Measurements from ENCODE around the gene STARD7. TPM values are rescaled to one million over a fixed set of nuclear protein-coding genes. Genes with fewer than 3 reads are reported as not detected.

STARD7 gene
- total and polyA plus RNA-seq, 7 donors, result 39.6 to 88.5 (median 69.5) TPM

DNA sequence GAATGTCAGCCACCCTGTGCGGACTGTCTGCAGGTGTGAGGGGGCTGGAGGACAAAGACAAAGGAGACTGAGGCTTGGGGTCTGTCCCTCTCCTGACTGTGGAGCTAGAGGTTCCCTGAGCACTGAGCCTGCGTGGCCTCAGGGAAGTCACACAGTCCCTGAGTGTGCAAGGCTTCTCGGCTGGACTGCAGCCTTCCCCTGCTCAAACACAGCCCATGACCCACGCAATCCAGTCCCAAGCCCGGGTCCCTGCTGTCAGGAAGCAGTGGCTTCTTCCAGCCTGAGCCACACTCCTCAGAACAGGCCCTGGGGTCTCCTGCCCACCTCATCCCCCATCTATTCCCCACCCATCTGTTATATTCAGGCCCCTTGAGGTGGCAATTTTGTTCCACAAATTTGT, 73.0 kb downstream of the STARD7 start:
- no peak overlapping the region for H3K27ac ChIP-seq
- no peak for DNase-seq
- WGBS, 2 donors, result 88 to 89% methylated on average over 5 of the region's 5 CpGs
- peaks cover 0 to 12% (median 0%) of the 10 kb centered on the region in 3 donors for H3K27me3 ChIP-seq
- H3K4me1 ChIP-seq, result no peaks in the 10 kb centered on the region
- TF ChIP-seq, protein P1, sequence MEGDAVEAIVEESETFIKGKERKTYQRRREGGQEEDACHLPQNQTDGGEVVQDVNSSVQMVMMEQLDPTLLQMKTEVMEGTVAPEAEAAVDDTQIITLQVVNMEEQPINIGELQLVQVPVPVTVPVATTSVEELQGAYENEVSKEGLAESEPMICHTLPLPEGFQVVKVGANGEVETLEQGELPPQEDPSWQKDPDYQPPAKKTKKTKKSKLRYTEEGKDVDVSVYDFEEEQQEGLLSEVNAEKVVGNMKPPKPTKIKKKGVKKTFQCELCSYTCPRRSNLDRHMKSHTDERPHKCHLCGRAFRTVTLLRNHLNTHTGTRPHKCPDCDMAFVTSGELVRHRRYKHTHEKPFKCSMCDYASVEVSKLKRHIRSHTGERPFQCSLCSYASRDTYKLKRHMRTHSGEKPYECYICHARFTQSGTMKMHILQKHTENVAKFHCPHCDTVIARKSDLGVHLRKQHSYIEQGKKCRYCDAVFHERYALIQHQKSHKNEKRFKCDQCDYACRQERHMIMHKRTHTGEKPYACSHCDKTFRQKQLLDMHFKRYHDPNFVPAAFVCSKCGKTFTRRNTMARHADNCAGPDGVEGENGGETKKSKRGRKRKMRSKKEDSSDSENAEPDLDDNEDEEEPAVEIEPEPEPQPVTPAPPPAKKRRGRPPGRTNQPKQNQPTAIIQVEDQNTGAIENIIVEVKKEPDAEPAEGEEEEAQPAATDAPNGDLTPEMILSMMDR (IDR thresholded peaks at IDR 0.05), result no peak
- TF ChIP-seq POLR2A (IDR thresholded peaks at IDR 0.05), result no peak
- no peak for TF ChIP-seq POLR2AphosphoS5 (IDR thresholded peaks at IDR 0.05)
- TF ChIP-seq EP300 (IDR thresholded peaks at IDR 0.05), result no peak
- H3K9me3 ChIP-seq, result no peaks in the 10 kb centered on the region
- intact Hi-C loops (cut with DNase I), result loop anchor here (10.0 kb wide), 1 partner anchor 369 kb away; the partner anchor contains the start of gene NEURL3
- H3K36me3 ChIP-seq, result no peaks in the 10 kb centered on the region
- no peak overlapping the region for H3K4me3 ChIP-seq

DNA sequence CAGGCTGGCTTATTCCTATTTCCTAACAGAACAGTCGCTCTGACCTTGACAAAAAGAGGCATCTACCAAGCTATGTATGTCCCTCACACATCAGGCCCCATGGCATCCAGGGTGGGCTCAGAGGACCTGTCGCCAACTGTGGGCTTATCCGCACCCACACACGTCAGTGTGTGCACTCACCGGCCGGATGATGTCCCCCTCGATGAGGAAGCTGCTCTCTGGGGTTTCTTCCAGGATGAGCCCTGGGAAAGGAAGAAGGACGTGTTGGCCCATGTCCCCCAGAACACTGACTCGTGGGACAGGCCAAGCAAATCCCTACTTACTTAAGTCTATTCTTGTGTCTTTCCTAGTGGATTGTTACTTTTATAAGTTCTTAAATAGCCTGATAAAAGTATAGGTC, 73.5 kb downstream of the STARD7 start:
- no peaks in the 10 kb centered on the region for H3K9me3 ChIP-seq
- WGBS, 2 donors, result 90 to 93% methylated on average over 9 of the region's 9 CpGs
- H3K27ac ChIP-seq, result no peak overlapping the region
- no peaks in the 10 kb centered on the region for H3K4me1 ChIP-seq
- no peak for TF ChIP-seq POLR2A (IDR thresholded peaks at IDR 0.05)
- no peak for TF ChIP-seq POLR2AphosphoS5 (IDR thresholded peaks at IDR 0.05)
- TF ChIP-seq, protein P1 (IDR thresholded peaks at IDR 0.05), result no peak
- no peak for TF ChIP-seq EP300 (IDR thresholded peaks at IDR 0.05)
- intact Hi-C loops (cut with DNase I), result loop anchor here (10.0 kb wide), 1 partner anchor 370 kb away; the partner anchor contains the start of gene NEURL3
- H3K36me3 ChIP-seq, result no peaks in the 10 kb centered on the region
- H3K27me3 ChIP-seq, result peaks cover 0 to 12% (median 0%) of the 10 kb centered on the region in 3 donors
- no peak overlapping the region for H3K4me3 ChIP-seq
- DNase-seq, result no peak

Other genes with a start within 250 kb of the STARD7 start
- gene ANKRD36C, start 217.0 kb downstream of the STARD7 start, total RNA-seq, result 10 to 100 TPM; 28.8 to 56.5 (median 33.6) TPM
- gene ANKRD36C, start 217.0 kb downstream of the STARD7 start, polyA plus RNA-seq, result 1 to 10 TPM in 1 of 3 donors, under 1 TPM in 1, not detected in 1; 0.92 to 7.4 TPM
- gene GPAT2, start 173.9 kb downstream of the STARD7 start, total RNA-seq, result 1 to 10 TPM in 3 of 4 donors, under 1 TPM in 1; 0.33 to 4.9 (median 3.1) TPM
- 1 to 10 TPM in 1 of 3 donors, under 1 TPM in 2; 0.23 to 5.1 (median 0.60) TPM for gene GPAT2, start 173.9 kb downstream of the STARD7 start, polyA plus RNA-seq
- gene ADRA2B, start 92.3 kb downstream of the STARD7 start, total RNA-seq, result 1 to 10 TPM in 2 of 4 donors, under 1 TPM in 2; 0.49 to 1.4 (median 0.83) TPM
- under 1 TPM in 2 of 3 donors, not detected in 1; under 0.01 to 0.54 TPM for gene ADRA2B, start 92.3 kb downstream of the STARD7 start, polyA plus RNA-seq
- gene ASTL, start 70.3 kb downstream of the STARD7 start, total RNA-seq, result not detected
- gene ASTL, start 70.3 kb downstream of the STARD7 start, polyA plus RNA-seq, result under 1 TPM in 1 of 3 donors, not detected in 2; 0.36 TPM
- 1 to 10 TPM in 3 of 4 donors, not detected in 1; 2.5 to 6.7 (median 3.0) TPM for gene DUSP2, start 63.4 kb downstream of the STARD7 start, total RNA-seq
- gene DUSP2, start 63.4 kb downstream of the STARD7 start, polyA plus RNA-seq, result 10 to 100 TPM in 1 of 3 donors, 1 to 10 TPM in 2; 1.2 to 17.4 (median 1.2) TPM
- 10 to 100 TPM; 24.6 to 30.5 (median 27.9) TPM for gene TMEM127, start 57.2 kb upstream of the STARD7 start, total RNA-seq
- 10 to 100 TPM; 10.8 to 40.1 (median 12.5) TPM for gene TMEM127, start 57.2 kb upstream of the STARD7 start, polyA plus RNA-seq
- 100 to 1,000 TPM in 2 of 4 donors, 10 to 100 TPM in 2; 77.4 to 110 (median 95.2) TPM for gene CIAO1, start 57.4 kb upstream of the STARD7 start, total RNA-seq
- gene CIAO1, start 57.4 kb upstream of the STARD7 start, polyA plus RNA-seq, result 10 to 100 TPM; 45.6 to 55.0 (median 51.1) TPM
- 10 to 100 TPM; 69.4 to 86.1 (median 79.2) TPM for gene SNRNP200, start 96.7 kb upstream of the STARD7 start, total RNA-seq
- 10 to 100 TPM; 26.8 to 86.5 (median 31.8) TPM for gene SNRNP200, start 96.7 kb upstream of the STARD7 start, polyA plus RNA-seq
- gene ITPRIPL1, start 116.5 kb upstream of the STARD7 start, total RNA-seq, result 1 to 10 TPM in 1 of 4 donors, under 1 TPM in 2, not detected in 1; 0.36 to 2.0 (median 0.83) TPM
- gene ITPRIPL1, start 116.5 kb upstream of the STARD7 start, polyA plus RNA-seq, result 1 to 10 TPM in 1 of 3 donors, under 1 TPM in 1, not detected in 1; 0.23 to 1.5 TPM
- gene NCAPH, start 126.9 kb upstream of the STARD7 start, total RNA-seq, result 1 to 10 TPM in 1 of 4 donors, under 1 TPM in 2, not detected in 1; 0.33 to 2.4 (median 0.83) TPM
- gene NCAPH, start 126.9 kb upstream of the STARD7 start, polyA plus RNA-seq, result 10 to 100 TPM in 1 of 3 donors, 1 to 10 TPM in 2; 2.4 to 17.4 (median 5.5) TPM

Data from sigmoid colon (tissue), 7 donors.